Activated T-helper 1 cell treated with anti-CD3 and anti-CD28 coated beads, Interleukin-2, amount 50 U/mL, for 16 hours (primary cell): Measurements from ENCODE around the gene LUC7L3.

ENCODE experiments used
- DNase-seq, 2 donors: peaks; one replicate each; pipeline ENCODE4 v3.0.0-alpha.2; 2020; ENCODE audit warnings: low read depth in 1 of 2, low spot score in 1 of 2

The LUC7L3 gene

DNA sequence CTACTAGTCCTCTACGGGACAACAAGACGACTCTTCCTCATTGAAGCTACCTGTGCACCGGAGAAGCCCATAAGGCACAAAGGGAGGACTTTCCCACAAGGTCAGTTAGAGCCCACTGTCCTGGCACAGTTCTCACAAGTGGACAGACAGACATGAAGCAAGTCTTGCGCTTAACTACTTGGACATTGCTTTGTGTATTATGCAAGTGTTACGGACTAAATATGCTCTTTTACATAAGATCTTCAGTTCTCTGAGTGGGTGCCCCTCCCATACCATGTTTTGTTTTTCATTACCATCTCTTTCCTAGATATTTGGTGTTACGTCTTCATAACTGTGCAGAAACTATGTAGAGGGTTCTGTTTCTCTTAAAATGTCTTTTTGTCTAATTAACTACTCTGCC lies 29.8 kb downstream of the LUC7L3 start:
- no peak for DNase-seq

DNA sequence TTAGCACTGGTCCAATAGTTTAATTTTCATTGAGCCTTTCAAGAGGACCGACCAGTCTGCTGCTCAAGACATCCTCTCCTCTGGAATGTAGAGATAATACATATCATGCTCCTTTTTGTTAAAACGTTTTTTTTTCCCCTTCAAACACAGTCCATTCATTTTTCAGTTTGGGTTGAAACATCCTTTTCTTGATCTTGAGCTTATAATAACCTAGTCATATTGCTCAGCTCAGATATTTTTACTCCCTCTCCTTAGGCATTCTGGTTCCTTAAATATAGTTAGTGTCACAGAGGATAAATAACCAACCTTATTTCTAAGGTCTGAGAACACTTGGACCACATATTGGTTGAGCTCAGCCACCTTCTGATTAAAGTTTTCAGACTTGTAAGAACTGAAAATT lies 35.1 kb downstream of the LUC7L3 start:
- no peak for DNase-seq

DNA sequence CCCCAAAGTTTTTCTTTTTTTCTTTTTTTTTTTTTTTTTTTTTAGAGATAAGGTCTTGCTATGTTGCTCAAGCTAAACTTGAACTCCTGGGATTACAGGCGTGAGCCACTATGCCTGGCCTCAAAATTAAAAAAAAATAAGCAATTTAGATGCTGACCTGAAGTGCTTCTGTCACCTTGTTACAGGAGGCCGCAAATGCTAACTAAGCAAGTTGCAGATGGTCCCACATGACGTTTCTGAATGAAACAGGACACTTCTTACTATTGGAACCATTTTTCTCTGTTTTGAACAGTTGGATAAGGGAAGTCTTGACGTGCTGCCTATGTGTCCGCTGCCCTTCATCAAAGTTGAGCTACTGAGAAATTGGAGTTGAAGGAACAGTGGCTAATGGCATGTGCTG lies 39.1 kb downstream of the LUC7L3 start:
- DNase-seq = no peak

DNA sequence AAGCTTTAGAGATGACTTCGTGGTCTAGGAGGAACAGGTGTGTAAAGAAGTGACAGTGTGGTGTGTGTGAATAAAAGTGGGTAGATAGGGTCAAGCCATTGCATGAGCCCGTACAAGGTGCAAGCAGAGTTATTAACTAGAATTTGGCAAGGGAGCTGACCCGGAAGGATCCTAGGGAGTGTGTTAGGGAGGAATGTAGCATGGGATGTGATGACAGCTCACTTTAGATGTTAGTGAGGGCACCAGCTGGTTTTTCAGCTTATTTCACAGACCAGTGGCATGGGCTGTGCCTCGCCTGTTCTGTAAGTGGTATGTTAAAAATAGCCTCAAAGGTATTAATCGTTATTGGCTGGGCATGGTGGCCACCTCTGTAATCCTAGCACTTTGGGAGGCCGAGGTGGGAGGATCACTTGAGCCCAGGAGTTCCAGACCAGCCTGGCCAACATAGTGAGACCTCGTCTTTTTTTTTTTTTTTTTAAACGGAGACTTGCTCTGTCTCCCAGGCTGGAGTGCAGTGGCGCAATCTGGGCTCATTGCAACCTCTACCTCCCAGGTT lies 39.7 kb downstream of the LUC7L3 start:
- no peak for DNase-seq

DNA sequence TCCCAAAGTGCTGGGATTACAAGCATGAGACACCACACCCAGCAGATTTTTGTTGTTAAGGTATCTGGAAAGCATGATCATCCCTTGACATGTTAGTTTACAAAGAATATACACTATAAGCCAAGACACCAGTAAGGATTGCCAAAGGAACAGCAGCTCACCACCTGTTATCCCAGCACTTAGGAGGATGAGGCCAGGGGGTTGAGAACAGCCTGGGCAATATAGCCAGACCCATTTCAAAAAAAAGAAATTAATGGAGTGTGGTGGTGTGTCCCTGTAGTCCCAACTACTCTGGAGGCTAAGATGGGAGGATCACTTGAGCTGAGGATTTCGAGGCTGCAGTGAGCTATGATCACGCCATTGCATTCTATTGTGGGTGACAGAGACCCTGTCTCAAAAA lies 42.8 kb downstream of the LUC7L3 start:
- DNase-seq = no peak

DNA sequence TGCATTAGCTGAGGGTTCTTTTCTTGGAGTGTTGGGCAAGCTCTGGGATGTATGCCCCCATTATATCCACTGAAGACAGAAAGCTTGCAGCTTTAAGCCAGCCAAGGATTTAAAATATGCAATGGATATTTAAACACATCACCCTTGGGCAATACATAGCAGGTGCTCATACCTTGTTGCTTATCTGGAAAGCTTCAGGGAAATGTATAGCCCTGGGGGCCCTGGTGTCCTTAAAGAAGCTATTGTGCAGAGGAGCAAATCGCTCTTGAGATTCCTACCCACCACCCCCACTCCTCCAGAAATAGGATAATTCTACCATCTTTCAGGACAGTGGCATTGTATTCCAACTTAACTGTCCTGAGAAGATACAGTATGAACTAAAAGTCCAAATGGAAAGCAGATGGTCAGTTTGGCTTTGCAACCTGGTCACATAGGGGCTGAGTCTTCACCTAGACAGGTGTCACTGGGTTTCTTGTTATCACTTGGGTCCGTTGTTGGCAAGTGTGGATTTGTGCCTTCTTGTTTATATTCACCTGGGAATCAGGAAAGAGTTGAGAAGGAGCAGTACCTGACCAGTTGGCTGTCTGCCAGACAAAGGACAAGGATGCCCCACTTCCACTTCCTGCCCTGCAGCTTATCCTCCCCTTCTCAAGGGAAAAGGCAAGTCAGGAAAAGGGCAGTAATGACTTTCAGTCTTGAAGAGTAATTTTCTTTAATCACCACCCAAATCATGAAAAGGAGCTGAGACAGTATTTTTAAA lies 44.5 kb downstream of the LUC7L3 start:
- no peak for DNase-seq

DNA sequence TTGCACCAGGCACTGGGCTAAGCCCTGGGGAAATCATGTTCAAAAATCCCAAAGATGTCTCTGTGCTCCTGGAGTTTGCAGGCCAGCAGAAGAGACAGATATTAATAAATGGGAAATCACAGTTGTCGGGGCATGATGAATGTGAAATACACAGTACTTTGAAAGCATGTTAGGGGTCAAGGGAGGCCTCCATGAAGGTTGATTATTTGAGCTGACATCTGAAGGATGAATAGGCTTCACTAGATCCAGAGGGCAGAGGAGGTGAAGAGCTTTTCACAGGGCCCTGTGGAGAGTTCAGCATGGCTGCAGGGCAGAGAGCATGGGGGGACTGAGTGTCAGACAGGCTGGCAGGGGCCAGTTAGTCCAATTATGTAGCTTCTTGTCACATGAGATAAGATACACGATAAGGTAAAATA lies 45.3 kb downstream of the LUC7L3 start:
- DNase-seq = no peak

DNA sequence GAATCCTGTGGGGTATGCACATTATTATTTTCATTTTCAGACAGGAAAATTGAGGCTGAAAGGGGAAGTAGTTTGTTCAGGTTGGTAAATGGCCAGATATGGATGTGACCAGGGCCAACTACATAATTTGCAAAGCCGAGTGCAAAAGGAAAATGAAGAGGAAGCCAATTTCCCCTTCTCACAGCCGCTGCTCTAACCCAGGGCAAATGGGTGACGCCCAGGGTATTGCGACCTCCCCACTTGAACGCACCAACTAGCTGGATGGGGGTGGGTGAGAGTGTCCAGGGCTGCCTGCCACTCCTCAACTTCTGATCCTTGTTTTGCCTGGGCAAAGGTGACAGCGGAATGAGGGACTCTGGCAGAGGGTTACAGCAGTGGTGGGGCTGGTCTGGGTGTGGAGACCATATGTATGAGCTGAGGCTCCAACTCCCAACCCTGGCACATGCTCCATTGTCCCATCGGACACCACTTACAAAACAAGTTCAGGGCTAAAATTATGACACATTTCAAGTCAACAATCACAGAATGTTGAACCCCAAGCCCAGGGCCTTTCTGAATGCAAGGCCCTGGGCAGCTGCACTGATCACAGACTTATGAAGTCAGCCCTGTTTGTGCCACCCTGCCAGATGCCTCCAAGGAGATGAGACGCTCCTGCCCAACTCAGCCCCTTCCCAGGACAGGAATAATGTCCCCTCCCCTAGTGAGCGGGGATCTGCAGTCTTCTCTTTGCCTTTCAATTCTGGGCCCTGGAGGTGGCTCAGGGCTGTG lies 46.2 kb downstream of the LUC7L3 start:
- no peak for DNase-seq

DNA sequence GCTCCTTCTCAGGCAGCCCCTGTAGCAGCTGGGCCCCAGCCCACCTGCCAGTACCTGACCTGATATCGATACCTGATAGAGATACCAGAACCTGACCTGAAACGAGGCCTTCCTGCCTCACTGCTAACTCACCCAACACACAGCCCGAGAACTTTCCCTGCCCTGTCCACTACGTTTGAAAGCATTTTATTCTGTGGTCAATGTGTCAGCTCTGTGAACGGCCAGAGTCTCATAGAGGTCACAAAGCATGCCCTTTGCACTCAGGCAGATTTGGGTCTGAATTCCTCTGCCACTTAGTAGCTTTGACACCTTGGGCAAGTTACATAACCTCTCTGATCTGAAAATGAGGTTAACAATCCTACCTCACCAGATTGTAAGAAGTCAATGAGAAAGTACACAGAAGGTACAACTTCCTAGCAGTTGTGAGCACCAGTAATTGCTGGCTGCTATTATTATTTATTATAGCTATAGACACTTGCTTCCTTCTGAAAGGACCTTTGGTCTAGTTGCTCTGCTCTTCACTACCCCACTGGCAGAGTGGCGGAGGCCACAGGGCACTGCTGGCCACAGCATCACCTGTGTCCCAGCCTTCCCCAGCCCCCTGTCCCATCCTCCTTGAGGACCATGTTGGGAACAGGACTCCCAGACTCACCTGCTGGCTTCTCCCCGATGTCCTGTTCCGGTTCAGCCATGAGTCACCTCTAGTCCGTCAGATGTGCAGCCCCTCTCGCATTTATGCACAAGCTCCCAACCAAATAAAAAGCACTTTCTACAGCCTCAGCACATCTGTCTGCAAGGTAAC lies 47.0 kb downstream of the LUC7L3 start:
- no peak for DNase-seq

DNA sequence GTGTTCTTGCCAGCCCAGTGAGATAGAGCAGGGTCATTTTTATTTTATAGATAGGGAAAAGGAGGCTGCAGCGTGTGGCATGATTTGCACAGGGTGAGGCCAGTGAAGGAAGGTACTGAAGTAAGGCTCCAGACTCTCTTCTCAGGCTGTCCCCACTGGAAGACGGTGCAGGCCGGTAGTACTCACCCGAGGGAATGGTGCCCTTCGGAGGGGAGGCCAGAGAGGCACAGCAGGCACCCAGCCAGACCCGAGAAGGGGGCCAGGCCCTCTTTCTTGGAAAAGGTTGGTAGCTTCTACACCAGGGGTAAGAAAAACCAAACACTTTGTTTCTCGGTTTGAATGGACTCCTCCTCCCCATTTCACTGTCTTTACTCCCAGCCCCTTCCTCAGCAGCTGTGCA lies 47.6 kb downstream of the LUC7L3 start:
- DNase-seq = no peak

DNA sequence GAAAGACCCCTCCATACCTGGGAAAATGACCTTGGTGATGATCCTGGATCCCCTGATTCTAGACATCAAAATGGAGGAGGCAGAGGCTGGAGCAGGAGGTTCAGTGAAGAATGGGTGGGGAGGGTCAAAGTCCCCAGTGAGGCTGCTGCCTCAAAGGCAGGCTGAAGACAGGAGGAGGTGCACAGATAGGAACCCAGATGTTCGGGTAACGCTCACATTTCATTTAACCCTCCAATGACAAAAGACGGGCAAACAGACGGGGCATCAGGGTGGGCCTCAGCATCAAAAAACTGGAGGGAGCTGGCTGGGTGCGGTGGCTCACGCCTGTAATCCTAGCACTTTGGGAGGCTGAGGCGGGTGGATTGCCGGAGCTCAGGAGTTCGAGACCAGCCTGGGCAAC lies 48.0 kb downstream of the LUC7L3 start, which contains the start of gene ANKRD40CL:
ANKRD40CL (minus strand) TSS at position 73 of the 400 bp plus-strand sequence. CDS start 605 bp downstream, outside the sequence.
- no peak for DNase-seq

DNA sequence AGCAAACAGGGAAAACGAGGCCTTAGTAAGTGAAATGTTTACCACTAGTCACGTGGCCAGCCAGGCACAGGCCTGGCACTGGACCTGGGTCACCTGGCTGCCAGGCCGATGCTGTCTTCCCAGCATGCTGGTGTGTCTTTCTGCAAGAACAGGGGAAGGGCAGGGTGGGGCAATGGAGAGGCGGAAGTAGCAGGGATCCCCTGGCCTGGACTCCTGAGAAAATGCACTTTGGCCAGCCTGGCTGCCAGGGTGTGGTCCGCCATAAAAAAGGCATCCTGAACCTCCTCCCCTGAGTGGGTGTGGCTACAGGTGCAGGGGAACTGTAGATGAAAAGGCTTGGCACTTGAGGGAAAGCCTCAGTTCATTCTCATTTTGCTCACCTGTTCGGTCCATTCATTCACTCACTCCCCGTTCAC lies 49.0 kb downstream of the LUC7L3 start:
- DNase-seq = no peak

DNA sequence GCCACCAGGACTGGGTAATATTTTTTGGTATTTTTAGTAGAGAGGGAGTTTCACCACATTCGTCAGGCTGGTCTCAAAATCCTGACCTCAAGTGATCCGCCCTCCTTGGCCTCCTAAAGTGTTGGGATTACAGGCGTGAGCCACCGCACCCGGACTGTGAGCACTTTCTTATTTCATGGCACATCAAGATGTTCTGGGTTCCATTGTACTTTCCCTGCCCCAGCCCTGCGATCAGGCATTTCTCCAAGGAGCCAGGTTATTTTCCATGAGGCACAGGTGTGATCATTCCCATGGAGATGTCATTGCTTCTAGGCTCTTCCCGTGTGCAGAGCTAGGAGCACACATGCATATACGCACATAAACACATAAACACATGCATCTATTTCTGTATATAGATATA lies 50.5 kb downstream of the LUC7L3 start:
- DNase-seq = no peak

DNA sequence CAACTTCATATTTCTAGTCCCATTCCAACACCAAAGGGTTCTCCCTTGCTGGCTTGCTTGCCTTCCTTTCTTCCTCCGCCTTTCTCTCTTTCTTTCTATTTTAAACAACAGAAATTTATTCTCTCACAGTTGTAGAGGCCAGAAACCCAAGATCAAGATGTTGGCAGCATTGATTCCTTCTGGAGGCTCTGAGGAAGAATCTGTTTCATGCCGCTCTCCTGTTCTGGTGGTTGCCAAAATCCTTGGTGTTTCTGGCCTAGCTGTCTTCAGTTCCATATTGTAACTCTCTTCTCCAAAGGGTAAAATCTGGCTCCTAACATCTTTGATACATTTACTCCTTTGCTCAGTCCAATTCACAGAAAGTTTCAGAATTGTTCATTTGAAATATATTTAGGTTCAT lies 50.9 kb downstream of the LUC7L3 start:
- no peak for DNase-seq

DNA sequence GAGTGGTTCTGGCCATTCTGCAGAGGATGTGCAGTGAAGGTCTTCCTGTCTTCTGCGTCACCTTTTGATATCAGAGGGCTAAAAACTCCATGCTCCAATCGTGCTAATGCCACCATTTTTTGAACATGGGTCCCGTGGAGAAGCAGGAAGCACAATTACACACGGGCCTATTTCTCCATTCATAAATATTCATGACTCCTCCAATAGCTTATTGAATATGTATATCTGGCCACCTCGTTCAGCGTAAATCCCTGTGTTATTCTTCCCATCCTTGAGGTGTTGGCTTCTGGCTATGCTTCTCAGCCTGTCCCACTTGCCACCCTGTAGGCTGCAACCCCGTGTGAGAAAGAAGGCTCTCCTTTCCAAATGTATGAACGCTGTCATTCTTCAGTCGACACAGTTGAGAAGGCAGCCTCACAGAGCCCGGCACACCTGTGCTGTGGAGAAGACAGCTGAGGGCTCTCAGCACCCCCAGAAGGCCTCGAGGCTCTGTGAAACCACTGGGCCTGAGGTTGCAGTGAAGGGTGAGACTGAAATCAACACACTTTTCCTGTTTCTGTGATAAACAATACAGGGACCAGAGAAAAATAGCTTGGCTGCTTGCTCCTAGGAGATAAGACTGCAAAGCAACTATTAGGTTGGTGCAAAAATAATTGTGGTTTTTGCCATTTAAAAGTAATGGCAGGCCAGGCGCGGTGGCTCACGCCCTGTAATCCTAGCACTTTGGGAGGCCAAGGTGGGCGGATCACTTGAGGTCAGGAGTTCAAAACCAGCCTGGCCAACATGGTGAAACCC lies 52.8 kb downstream of the LUC7L3 start:
- no peak for DNase-seq

DNA sequence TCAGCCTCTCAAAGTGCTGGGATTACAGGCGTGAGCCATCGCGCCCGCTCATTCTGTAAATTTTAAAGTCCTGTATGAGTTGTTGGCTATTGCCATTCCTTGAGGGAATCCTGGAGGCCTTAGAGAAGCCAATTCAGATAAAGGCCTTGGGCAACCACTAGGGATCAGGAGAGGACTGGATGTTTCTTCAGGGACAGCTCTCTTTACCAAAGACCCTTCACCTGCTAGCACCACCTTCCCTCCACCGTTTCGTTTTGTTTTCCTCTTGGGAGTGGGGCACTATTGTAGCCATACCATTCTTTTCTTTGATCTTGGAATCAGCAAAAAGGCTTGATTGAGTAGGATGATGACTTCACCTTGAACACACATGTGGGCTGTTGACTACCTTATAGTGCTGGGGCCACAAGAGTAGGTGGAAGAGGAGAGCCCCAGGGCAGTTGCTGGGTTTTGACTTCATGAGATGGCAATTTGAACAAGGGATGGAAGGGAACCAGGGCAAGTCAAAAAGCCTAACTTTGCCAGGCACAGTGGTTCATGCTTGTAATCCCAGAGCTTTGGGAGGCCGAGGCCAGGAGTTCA lies 54.9 kb downstream of the LUC7L3 start:
- no peak for DNase-seq

DNA sequence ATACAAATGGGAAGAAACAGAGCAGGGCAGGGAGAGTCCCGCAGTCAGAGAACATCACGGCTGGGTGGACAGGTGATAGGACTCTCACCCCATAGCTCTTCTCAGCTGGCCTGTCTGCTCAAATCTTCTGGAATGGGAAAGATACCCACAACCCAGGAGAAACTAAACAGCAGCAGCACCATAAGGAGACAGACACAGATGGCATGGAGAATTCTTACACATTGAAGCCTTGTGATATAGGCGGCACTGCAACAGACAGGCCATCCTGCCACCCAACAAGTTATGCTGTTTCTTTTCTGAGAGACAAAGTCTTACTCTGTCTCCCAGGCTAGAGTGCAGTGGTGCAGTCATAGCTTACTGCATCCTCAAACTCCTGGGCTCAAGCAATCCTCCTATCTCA lies 56.5 kb downstream of the LUC7L3 start:
- DNase-seq = no peak

DNA sequence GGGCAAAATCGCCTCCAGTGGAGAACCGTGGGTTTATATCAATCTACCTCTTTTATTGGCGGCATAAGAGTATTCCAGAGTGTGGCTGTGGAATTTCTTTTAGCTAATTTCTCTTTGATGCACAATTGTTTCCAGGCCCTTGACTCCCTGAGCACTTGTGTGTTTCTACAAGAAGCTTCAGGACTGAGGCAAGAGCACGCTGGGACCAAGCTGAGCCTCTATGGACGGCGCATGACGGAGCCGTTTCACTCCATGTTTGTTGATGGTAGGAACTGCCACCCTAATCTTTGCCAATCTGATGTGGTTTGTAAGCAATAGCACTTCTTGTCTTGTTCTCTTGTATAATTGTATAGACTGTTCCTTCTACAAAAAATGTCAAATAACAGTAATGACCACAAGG lies 59.1 kb downstream of the LUC7L3 start:
- no peak for DNase-seq

DNA sequence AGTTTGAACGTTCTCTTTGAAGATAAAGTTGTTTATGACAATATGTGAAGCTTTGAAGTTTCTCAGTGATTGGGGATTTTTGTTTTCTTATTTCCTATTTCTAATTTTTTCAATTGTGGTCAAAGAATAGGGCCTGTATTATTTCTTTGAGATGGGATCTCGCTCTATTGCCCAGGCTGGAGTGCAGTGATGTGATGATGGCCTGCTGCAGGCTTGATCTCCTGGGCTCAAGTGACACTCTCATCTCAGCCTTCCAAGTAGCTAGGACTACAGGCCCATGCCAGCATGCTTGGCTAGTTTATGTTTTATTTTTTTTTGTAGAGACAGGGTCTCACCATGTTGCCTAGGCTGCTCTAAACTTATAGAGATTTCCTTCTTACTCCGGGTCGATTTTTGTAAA lies 59.6 kb downstream of the LUC7L3 start:
- no peak for DNase-seq

DNA sequence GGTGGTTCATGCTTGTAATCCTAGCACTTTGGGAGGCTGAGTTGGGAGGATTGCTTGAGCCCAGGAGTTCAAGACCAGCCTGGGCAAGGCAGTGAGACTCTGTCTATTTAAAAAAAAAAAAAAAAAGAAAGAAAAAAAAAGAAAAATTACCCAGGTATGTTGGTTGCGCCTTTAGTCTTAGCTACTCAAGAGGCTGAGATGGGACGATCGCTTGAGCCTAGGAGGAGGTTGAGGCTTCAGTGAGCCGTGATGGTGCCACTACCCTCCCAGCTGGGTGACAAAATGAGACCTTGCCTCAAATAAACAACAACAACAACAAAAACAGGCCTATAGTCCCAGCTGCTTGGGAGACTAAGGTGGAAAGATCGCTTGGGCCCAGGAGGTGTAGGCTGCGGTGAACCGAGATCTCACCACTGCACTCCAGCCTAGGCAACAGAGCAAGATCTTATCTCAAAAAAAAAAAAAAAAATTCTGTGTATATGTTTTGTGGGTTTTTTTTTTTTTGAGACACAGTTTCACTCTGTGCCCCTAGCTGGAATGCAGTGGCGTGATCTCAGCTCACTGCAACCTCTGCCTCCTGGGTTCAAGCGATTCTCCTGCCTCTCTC lies 60.4 kb downstream of the LUC7L3 start:
- peak in 1 of 2 donors; percentile 11 for DNase-seq
